PFSK-1 (cell line): ENCODE results near the gene MAFB.

Experiments
- FOXP2 ChIP-seq: optimal IDR thresholded peaks from 2 replicates; pipeline ENCODE3; 2011; ENCODE audit warnings: borderline replicate concordance, control low read depth, inconsistent platforms; ENCODE audit not compliant: insufficient read depth; ENCODE audit errors: extremely low read length, extremely low read depth
- POLR2AphosphoS5 ChIP-seq: IDR thresholded peaks from 2 replicates; pipeline ENCODE4 v1.6.1; 2012; ENCODE audit warnings: low read depth, mild to moderate bottlenecking, control low read depth, low read length, moderate library complexity
- REST ChIP-seq, 2 experiments: IDR thresholded peaks; 2 replicates each; pipeline versions ENCODE4 v1.6.1 to v1.8.0; 2011 to 2012; ENCODE audit warnings: low read depth in 2 of 2, low read length in 2 of 2, control low read depth in 1 of 2, inconsistent platforms in 1 of 2, mild to moderate bottlenecking in 1 of 2, moderate library complexity in 1 of 2; ENCODE audit not compliant: insufficient read depth in 1 of 2
- SIN3A ChIP-seq: IDR thresholded peaks from 2 replicates; pipeline ENCODE4 v1.6.1; 2012; ENCODE audit warnings: mild to moderate bottlenecking, low read length, moderate library complexity, borderline replicate concordance; ENCODE audit not compliant: insufficient read depth
- TAF1 ChIP-seq: IDR thresholded peaks from 2 replicates; pipeline ENCODE4 v1.6.1; 2012; ENCODE audit warnings: low read length, control low read depth, borderline replicate concordance; ENCODE audit not compliant: insufficient read depth

Gene MAFB

GRCh38 chr20:40685349-40685748 lies 3.7 kb downstream of the MAFB start:
- TF ChIP-seq POLR2AphosphoS5 (no peak), FOXP2 (no peak), REST (IDR thresholded peaks at IDR 0.05; ENCODE audit: insufficient read depth in 1 of 2, low read depth in 2 of 2, low read length in 2 of 2) (no peak), TAF1 (no peak)

- TF ChIP-seq SIN3A, result no peak
- TF ChIP-seq REST (IDR thresholded peaks at IDR 0.05; ENCODE audit: insufficient read depth in 1 of 2, low read depth in 2 of 2, low read length in 2 of 2), result no peak
- TF ChIP-seq POLR2AphosphoS5, result no peak
- TF ChIP-seq FOXP2, result no peak
- TF ChIP-seq TAF1, result no peak
Measured at GRCh38 chr20:40683894-40684268, 5.2 kb downstream of the MAFB start.

- TF ChIP-seq REST (IDR thresholded peaks at IDR 0.05; ENCODE audit: insufficient read depth in 1 of 2, low read depth in 2 of 2, low read length in 2 of 2) (no peak), FOXP2 (no peak), TAF1 (no peak), POLR2AphosphoS5 (no peak), SIN3A (no peak)
Measured at GRCh38 chr20:40683221-40683893, 5.7 kb downstream of the MAFB start.

- TF ChIP-seq SIN3A, result no peak
- no peak for TF ChIP-seq FOXP2
Measured at GRCh38 chr20:40682104-40682981, 6.7 kb downstream of the MAFB start.

- no peak for TF ChIP-seq POLR2AphosphoS5
- 0 out of 4 replicates have a peak, but pooled peaks of 1 of the 2 experiments have one; percentile 44 for TF ChIP-seq REST (IDR thresholded peaks at IDR 0.05; ENCODE audit: insufficient read depth in 1 of 2, low read depth in 2 of 2, low read length in 2 of 2)
Measured at GRCh38 chr20:40681684-40682083, 7.4 kb downstream of the MAFB start.
